Endometrial microvascular endothelial cells (primary cell): ENCODE results near the gene PDLIM5. TPM values are rescaled to one million over a fixed set of nuclear protein-coding genes. Genes with fewer than 3 reads are reported as not detected.

Source experiments
- in situ Hi-C: cut with HindIII; loops from 2 replicates; pipeline ENCODE4 v1.10.0; 2017; ENCODE audit warnings: low sequenced_read_pairs, low pct_unique_long_range_greater_than_20kb; ENCODE audit errors: inconsistent ontology term
- total RNA-seq: library from RNA; depleted of rRNA; stranded (reverse); fragments of >200 nt; gene quantifications from one replicate; pipeline ENCODE4 v1.2.3, GENCODE V29; 2015; ENCODE audit errors: inconsistent ontology term

The PDLIM5 gene
- total RNA-seq = 93.3 TPM

GRCh38 chr4:94451695-94452475, at the start of gene PDLIM5:
TSS of gene PDLIM5 (plus strand) at chr4:94451942. CDS start at chr4:94455289, 3,347 bp downstream.
- in situ Hi-C loops = no loop called here

- in situ Hi-C loops = loop anchor here (25.0 kb wide), 1 partner anchor 185 kb away; no protein-coding TSS in a partner anchor
Observed at GRCh38 chr4:94402439-94402838, 49.3 kb upstream of the PDLIM5 start.

GRCh38 chr4:94403751-94404150, 48.0 kb upstream of the PDLIM5 start:
- in situ Hi-C loops = loop anchor here (25.0 kb wide), 1 partner anchor 184 kb away; no protein-coding TSS in a partner anchor

- in situ Hi-C loops = loop anchor here (25.0 kb wide), 1 partner anchor 180 kb away; no protein-coding TSS in a partner anchor
Observed at GRCh38 chr4:94406668-94407437, 44.9 kb upstream of the PDLIM5 start.

GRCh38 chr4:94407846-94408245, 43.9 kb upstream of the PDLIM5 start:
- in situ Hi-C loops = loop anchor here (25.0 kb wide), 1 partner anchor 179 kb away; no protein-coding TSS in a partner anchor

- in situ Hi-C loops = loop anchor here (25.0 kb wide), 1 partner anchor 179 kb away; no protein-coding TSS in a partner anchor
Observed at GRCh38 chr4:94408549-94409374, 43.0 kb upstream of the PDLIM5 start.

- in situ Hi-C loops = loop anchor here (25.0 kb wide), 1 partner anchor 178 kb away; no protein-coding TSS in a partner anchor
Observed at GRCh38 chr4:94409375-94409679, 42.4 kb upstream of the PDLIM5 start.

- in situ Hi-C loops = loop anchor here (25.0 kb wide), 1 partner anchor 177 kb away; no protein-coding TSS in a partner anchor
Observed at GRCh38 chr4:94409962-94410361, 41.8 kb upstream of the PDLIM5 start.

GRCh38 chr4:94410678-94411206, 41.0 kb upstream of the PDLIM5 start:
- in situ Hi-C loops = loop anchor here (25.0 kb wide), 1 partner anchor 177 kb away; no protein-coding TSS in a partner anchor

GRCh38 chr4:94411296-94411695, 40.4 kb upstream of the PDLIM5 start:
- in situ Hi-C loops = loop anchor here (25.0 kb wide), 1 partner anchor 176 kb away; no protein-coding TSS in a partner anchor

GRCh38 chr4:94412019-94412657, 39.6 kb upstream of the PDLIM5 start:
- in situ Hi-C loops = loop anchor here (25.0 kb wide), 1 partner anchor 175 kb away; no protein-coding TSS in a partner anchor

GRCh38 chr4:94412658-94413038, 39.1 kb upstream of the PDLIM5 start:
- in situ Hi-C loops = loop anchor here (25.0 kb wide), 1 partner anchor 175 kb away; no protein-coding TSS in a partner anchor

- in situ Hi-C loops = loop anchor here (25.0 kb wide), 1 partner anchor 174 kb away; no protein-coding TSS in a partner anchor
Observed at GRCh38 chr4:94413085-94413840, 38.5 kb upstream of the PDLIM5 start.

- in situ Hi-C loops = loop anchor here (25.0 kb wide), 1 partner anchor 172 kb away; no protein-coding TSS in a partner anchor
Observed at GRCh38 chr4:94414907-94415306, 36.8 kb upstream of the PDLIM5 start.

GRCh38 chr4:94415448-94415847, 36.3 kb upstream of the PDLIM5 start:
- in situ Hi-C loops = loop anchor here (25.0 kb wide), 1 partner anchor 172 kb away; no protein-coding TSS in a partner anchor

GRCh38 chr4:94416335-94416734, 35.4 kb upstream of the PDLIM5 start:
- in situ Hi-C loops = loop anchor here (25.0 kb wide), 1 partner anchor 171 kb away; no protein-coding TSS in a partner anchor

- in situ Hi-C loops = loop anchor here (25.0 kb wide), 1 partner anchor 170 kb away; no protein-coding TSS in a partner anchor
Observed at GRCh38 chr4:94416981-94417380, 34.8 kb upstream of the PDLIM5 start.
